Mesothelial cell of epicardium (in vitro differentiated cells): ENCODE results near the gene SLC4A5. TPM values are rescaled to one million over a fixed set of nuclear protein-coding genes. Genes with fewer than 3 reads are reported as not detected.

ENCODE experiments used
- DNase-seq, 2 experiments: peaks; one replicate each; pipeline ENCODE4 v3.0.0; 2021; ENCODE audit warnings: low spot score in 2 of 2; ENCODE audit not compliant: unreplicated experiment in 2 of 2
- H3K27ac Mint-ChIP-seq: 2 replicates; pipeline ENCODE4 v1.8.0; 2021; ENCODE audit warnings: mixed read lengths
- H3K27me3 Mint-ChIP-seq: 2 replicates; pipeline ENCODE4 v1.8.0; 2021; ENCODE audit warnings: low read depth, mixed read lengths
- H3K36me3 Mint-ChIP-seq: 2 replicates; pipeline ENCODE4 v1.8.0; 2021; ENCODE audit warnings: mixed read lengths
- H3K4me1 Mint-ChIP-seq: 2 replicates; pipeline ENCODE4 v1.8.0; 2021; ENCODE audit warnings: mixed read lengths
- H3K4me3 Mint-ChIP-seq: 2 replicates; pipeline ENCODE4 v1.8.0; 2021; ENCODE audit warnings: mild to moderate bottlenecking, moderate library complexity, mixed read lengths
- H3K9me3 Mint-ChIP-seq: 2 replicates; pipeline ENCODE4 v1.8.0; 2021; ENCODE audit warnings: mixed read lengths
- total RNA-seq: library from RNA; stranded (reverse); gene quantifications from 3 replicates; pipeline ENCODE4 v1.2.1, GENCODE V29; 2021
- TF ChIP-seq, protein P1 (sequence below): fragments of 200-600 bp; sonication (generic); IDR thresholded peaks from one replicate; pipeline ENCODE4 v1.5.0; 2021; ENCODE audit warnings: antibody characterized with exemption; ENCODE audit not compliant: unreplicated experiment

The SLC4A5 gene
- total RNA-seq, 1 donor from 2014 or later: 9.3 TPM

DNA sequence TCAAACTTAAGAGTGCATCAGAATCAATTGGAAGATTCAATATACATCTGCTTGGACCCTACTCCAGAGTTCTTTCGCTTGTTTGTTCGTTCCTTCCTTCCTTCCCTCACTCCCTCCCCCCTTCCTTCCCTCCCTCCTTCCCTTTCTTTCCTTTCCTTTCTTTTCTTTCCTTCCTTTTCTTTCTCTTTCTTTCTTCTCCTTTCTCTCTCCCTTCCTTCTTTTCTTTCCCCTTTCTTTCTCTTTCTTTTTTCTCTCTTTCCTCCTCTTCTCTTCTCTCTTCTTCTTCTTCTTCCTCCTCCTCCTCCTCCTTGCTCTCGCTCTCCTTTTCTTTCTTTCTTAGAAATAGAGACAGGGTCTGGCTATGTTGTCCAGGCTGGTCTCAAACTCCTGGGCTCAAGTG is 98.9 kb downstream of the SLC4A5 start:
- no peaks in the 10 kb centered on the region for H3K27me3 Mint-ChIP-seq
- TF ChIP-seq, protein P1, sequence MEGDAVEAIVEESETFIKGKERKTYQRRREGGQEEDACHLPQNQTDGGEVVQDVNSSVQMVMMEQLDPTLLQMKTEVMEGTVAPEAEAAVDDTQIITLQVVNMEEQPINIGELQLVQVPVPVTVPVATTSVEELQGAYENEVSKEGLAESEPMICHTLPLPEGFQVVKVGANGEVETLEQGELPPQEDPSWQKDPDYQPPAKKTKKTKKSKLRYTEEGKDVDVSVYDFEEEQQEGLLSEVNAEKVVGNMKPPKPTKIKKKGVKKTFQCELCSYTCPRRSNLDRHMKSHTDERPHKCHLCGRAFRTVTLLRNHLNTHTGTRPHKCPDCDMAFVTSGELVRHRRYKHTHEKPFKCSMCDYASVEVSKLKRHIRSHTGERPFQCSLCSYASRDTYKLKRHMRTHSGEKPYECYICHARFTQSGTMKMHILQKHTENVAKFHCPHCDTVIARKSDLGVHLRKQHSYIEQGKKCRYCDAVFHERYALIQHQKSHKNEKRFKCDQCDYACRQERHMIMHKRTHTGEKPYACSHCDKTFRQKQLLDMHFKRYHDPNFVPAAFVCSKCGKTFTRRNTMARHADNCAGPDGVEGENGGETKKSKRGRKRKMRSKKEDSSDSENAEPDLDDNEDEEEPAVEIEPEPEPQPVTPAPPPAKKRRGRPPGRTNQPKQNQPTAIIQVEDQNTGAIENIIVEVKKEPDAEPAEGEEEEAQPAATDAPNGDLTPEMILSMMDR: no peak
- H3K27ac Mint-ChIP-seq: no peak overlapping the region
- H3K36me3 Mint-ChIP-seq: no peaks in the 10 kb centered on the region
- H3K9me3 Mint-ChIP-seq: no peaks in the 10 kb centered on the region
- DNase-seq: no peak
- no peak overlapping the region for H3K4me3 Mint-ChIP-seq
- no peaks in the 10 kb centered on the region for H3K4me1 Mint-ChIP-seq

DNA sequence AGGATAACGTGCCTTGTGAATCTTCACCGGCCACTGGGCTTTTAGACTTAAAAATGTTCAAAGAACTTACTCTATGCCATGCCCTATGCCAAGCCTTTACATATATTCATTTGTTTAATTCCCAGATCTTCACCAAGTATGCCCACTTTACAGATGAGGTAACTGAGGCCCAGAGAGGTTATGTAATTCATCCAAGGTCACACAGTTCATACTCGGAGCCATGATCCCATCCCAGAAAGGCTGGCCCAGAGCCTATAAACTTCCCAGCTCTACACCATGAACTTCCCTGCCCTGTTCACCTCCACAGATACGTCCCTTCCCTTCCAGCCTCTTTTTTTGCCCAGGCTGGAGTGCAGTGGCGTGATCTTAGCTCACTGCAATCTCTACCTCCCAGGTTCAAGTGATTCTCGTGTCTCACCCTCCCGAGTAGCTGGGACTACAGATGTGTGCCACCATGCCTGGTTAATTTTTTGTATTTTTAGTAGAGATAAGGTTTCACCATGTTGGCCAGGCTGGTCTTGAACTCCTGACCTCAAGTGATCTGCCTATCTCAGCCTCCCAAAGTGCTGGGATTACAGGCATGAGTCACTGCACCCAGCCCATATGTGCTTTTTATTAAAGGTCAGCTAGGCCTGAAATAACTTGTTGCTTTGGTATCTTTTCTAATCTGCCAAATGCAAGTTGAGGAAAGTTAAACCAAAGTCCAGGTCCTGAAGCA is 100.7 kb downstream of the SLC4A5 start:
- Mint-ChIP-seq H3K36me3 (no peaks in the 10 kb centered on the region), H3K4me3 (no peak overlapping the region), H3K4me1 (no peaks in the 10 kb centered on the region), H3K27ac (no peak overlapping the region), H3K27me3 (peaks cover 2% of the 10 kb centered on the region), H3K9me3 (peaks cover 5% of the 10 kb centered on the region)
- no peak for DNase-seq
- TF ChIP-seq, protein P1: no peak

DNA sequence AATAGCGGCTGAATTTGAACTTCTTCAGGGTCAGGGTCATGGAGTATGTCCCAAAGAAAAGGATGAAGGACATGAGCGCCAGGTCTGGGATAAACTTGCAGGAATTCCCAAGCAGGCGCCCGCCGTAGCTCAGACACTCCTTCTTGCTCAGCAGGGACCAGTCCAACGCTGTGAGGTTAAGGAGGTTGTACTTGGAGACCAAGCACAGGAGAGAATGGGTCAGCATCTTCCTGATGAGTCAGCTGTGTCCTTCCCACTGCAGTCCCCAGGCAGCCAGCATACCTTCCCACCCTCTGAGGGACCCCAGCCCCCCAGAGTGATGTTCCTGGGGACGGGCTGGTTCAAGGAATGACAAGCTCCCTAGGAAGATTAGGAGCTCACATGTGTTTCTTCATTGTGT is 103.9 kb downstream of the SLC4A5 start:
- Mint-ChIP-seq H3K27ac (no peak overlapping the region), H3K9me3 (peaks cover 5% of the 10 kb centered on the region), H3K36me3 (no peaks in the 10 kb centered on the region), H3K4me3 (no peak overlapping the region), H3K27me3 (peaks cover 2% of the 10 kb centered on the region), H3K4me1 (no peaks in the 10 kb centered on the region)
- DNase-seq: no peak
- TF ChIP-seq, protein P1: no peak

DNA sequence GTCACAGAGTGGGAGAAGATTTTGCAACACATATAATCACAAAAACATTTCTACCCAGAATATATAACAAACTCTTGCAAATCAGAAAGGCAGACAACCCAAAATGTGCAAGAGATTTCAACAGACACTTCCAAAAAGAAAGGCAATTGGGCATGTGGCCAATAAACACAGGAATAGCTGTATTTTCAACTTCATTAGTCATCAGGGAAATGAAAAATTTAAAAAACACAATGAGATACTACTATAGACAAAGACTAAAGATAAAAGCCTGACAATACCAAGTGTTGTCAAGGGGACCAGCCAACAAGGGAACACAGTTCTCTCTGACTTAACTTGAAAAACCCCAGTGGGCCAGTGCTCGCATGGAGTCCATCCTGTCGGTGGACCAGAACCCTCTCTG is 104.3 kb downstream of the SLC4A5 start:
- peaks cover 2% of the 10 kb centered on the region for H3K27me3 Mint-ChIP-seq
- no peak overlapping the region for H3K4me3 Mint-ChIP-seq
- H3K27ac Mint-ChIP-seq: no peak overlapping the region
- peaks cover 5% of the 10 kb centered on the region for H3K9me3 Mint-ChIP-seq
- no peaks in the 10 kb centered on the region for H3K36me3 Mint-ChIP-seq
- no peaks in the 10 kb centered on the region for H3K4me1 Mint-ChIP-seq
- TF ChIP-seq, protein P1: no peak
- no peak for DNase-seq

DNA sequence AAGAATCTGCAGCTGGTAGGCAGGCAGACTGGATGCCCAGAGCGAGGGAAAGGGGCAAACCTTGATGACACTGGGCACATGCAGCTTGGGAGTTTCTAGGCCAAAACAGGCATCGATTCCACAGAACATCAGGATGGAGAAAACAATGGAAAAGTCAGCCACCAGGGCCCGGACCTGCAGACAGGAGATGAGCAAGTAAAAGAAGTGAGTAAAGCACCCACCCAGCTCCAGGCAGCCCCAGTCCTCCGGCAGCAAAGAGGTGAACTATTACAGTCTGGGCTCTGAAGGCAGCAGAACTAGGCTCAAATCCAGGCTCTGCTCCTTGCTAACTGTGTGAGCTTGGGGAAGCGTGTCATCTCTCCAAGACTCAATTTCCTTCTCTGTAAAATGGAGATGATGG is 108.2 kb downstream of the SLC4A5 start:
- Mint-ChIP-seq H3K9me3 (peaks cover 5% of the 10 kb centered on the region), H3K36me3 (no peaks in the 10 kb centered on the region), H3K4me3 (no peak overlapping the region), H3K27ac (no peak overlapping the region), H3K4me1 (no peaks in the 10 kb centered on the region), H3K27me3 (peaks cover 2% of the 10 kb centered on the region)
- DNase-seq: no peak
- TF ChIP-seq, protein P1: no peak
